Bronchial epithelial cell (primary cell): Measurements from ENCODE around the gene SPAG9. TPM values are rescaled to one million over a fixed set of nuclear protein-coding genes. Genes with fewer than 3 reads are reported as not detected.

Experiments
- DNase-seq: peaks from one replicate; pipeline ENCODE4 v3.0.0-alpha.2; 2010; ENCODE audit warnings: low read depth
- FAIRE-seq: peaks from 2 replicates; lab custom pipeline; 2011; peaks lifted over from hg19 to GRCh38; lab: Jason Lieb, UNC
- H3K27me3 ChIP-seq: 2 replicates; pipeline ENCODE4 v1.5.1; 2011; ENCODE audit warnings: low read length; ENCODE audit not compliant: control insufficient read depth, insufficient read depth
- H3K36me3 ChIP-seq: 2 replicates; pipeline ENCODE4 v1.5.1; 2011; ENCODE audit warnings: low read length; ENCODE audit not compliant: control insufficient read depth, insufficient read depth
- H3K4me3 ChIP-seq: 2 replicates; pipeline ENCODE4 v1.5.1; 2011; ENCODE audit warnings: mild to moderate bottlenecking, low read depth, low read length, control low read depth
- CTCF ChIP-seq: IDR thresholded peaks from 2 replicates; pipeline ENCODE4 v1.5.1; 2011; ENCODE audit warnings: mild to moderate bottlenecking, moderate library complexity, low read length, control low read depth, inconsistent platforms; ENCODE audit not compliant: insufficient read depth, severe bottlenecking
- total RNA-seq: library from RNA; depleted of rRNA; stranded (reverse); fragments of >200 nt; gene quantifications from 2 replicates; pipeline ENCODE4 v1.2.1, GENCODE V29; 2014

Gene SPAG9
- total RNA-seq, 1 donor from 2014 or later, result 85.0 TPM

- FAIRE-seq, result no peak
- no peak for DNase-seq
- TF ChIP-seq CTCF, result no peak
- no peak overlapping the region for H3K4me3 ChIP-seq
- no peaks in the 10 kb centered on the region for H3K27me3 ChIP-seq
- no peaks in the 10 kb centered on the region for H3K36me3 ChIP-seq
Observed at GRCh38 chr17:50939795-50940684, 180.6 kb downstream of the SPAG9 start.

GRCh38 chr17:50939542-50939794, 181.2 kb downstream of the SPAG9 start:
- H3K27me3 ChIP-seq, result no peaks in the 10 kb centered on the region
- no peaks in the 10 kb centered on the region for H3K36me3 ChIP-seq
- TF ChIP-seq CTCF, result no peak
- H3K4me3 ChIP-seq, result no peak overlapping the region
- FAIRE-seq (no peak), DNase-seq (no peak)

- Histone ChIP-seq H3K27me3 (no peaks in the 10 kb centered on the region), H3K4me3 (no peak overlapping the region), H3K36me3 (no peaks in the 10 kb centered on the region)
- DNase-seq, result no peak
- no peak for FAIRE-seq
- no peak for TF ChIP-seq CTCF
Observed at GRCh38 chr17:50938821-50939541, 181.7 kb downstream of the SPAG9 start.

- H3K27me3 ChIP-seq, result no peaks in the 10 kb centered on the region
- FAIRE-seq, result no peak
- DNase-seq, result no peak
- H3K36me3 ChIP-seq, result no peaks in the 10 kb centered on the region
- TF ChIP-seq CTCF, result no peak
- no peak overlapping the region for H3K4me3 ChIP-seq
Observed at GRCh38 chr17:50935996-50936266, 184.7 kb downstream of the SPAG9 start.

GRCh38 chr17:50935221-50935995, 185.3 kb downstream of the SPAG9 start:
- FAIRE-seq (no peak), DNase-seq (peak; percentile 56)
- TF ChIP-seq CTCF, result no peak
- Histone ChIP-seq H3K36me3 (no peaks in the 10 kb centered on the region), H3K27me3 (no peaks in the 10 kb centered on the region), H3K4me3 (no peak overlapping the region)
